ENCODE results near the gene MAPT. TPM values are rescaled to one million over a fixed set of nuclear protein-coding genes. Genes with fewer than 3 reads are reported as not detected.

The MAPT gene
- total and polyA plus RNA-seq, 2 of the 13 experiments (the other 11 are each of a cell fraction or from before 2014, with no cell fraction given) = 2.1 to 2.8 TPM

- TF ChIP-seq RELA (CRISPR knock-in tag; IDR thresholded peaks at IDR 0.05) (no peak), GFI1 (CRISPR knock-in tag; IDR thresholded peaks at IDR 0.05; ENCODE audit: borderline replicate concordance) (no peak), ZNF761 (CRISPR knock-in tag; conservative IDR thresholded peaks at IDR 0.05) (no peak), ZNF720 (CRISPR knock-in tag; IDR thresholded peaks at IDR 0.05) (no peak), MEF2D (CRISPR knock-in tag; IDR thresholded peaks at IDR 0.05) (no peak), HNRNPLL (IDR thresholded peaks at IDR 0.05; ENCODE audit: low read depth, low read length, poor library complexity, severe bottlenecking) (no peak), CCDC6 (CRISPR knock-in tag; IDR thresholded peaks at IDR 0.05) (no peak), YY1 (IDR thresholded peaks at IDR 0.05; ENCODE audit: insufficient read depth, insufficient replicate concordance, low read depth, low read length) (peak; percentile 21), BORCS8-MEF2B (CRISPR knock-in tag; IDR thresholded peaks at IDR 0.05) (no peak), KDM1A (CRISPR knock-in tag; IDR thresholded peaks at IDR 0.05) (no peak), ZSCAN21 (CRISPR knock-in tag; IDR thresholded peaks at IDR 0.05; ENCODE audit: borderline replicate concordance) (no peak), SIX1 (CRISPR knock-in tag; IDR thresholded peaks at IDR 0.05; ENCODE audit: borderline replicate concordance) (no peak), CBFB (CRISPR knock-in tag; IDR thresholded peaks at IDR 0.05) (no peak)
Measured at GRCh38 chr17:45992904-45993303, 98.5 kb downstream of the MAPT start (continued).

DNA sequence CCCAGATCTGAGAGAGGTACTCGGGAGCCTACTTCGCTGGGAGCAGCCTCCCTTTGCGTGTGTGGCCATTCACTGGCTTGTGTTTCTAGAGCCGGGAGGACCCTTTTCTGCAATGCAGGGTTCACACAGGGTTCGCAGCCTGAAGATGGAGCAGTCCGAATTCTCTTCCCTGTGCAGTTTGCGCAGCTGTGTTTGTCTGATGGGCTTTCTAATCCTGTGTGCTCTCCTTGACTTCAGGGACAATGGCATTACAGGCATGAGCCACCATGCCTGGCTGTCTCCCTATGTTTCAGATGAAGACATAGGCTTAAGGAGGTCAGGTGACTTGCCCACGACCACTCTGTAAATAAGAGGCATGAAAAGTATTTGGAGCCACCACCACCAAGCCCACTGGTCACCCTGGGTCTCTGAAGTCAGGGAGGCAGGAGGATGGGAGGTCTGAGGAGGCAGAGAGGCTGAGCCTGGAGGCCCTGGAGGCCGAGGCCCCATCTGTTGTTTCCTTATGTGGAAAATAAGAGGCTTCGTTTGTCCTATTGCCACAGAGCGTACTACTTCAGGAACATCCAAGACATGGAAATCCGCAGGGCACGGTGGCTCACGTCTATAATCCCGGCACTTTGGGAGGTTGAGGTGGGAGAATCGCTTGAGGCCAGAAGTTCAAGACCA lies 99.7 kb downstream of the MAPT start:
- ATAC-seq (no peak), FAIRE-seq (no peak), DNase-seq (ENCODE audit: low spot score) (no peak)
- Histone ChIP-seq H3K27me3 (ENCODE audit: control insufficient read depth in 1 of 2, insufficient read depth in 2 of 2, low read length in 2 of 2) (0 out of 5 replicates have a peak, but pooled peaks cover 0 to 1% of the 10 kb centered on the region in 2 experiments), H3K4me3 (replicated peaks in 1 of 3; ENCODE audit: insufficient read depth in 1 of 3, low read depth in 2 of 3, low read length in 3 of 3) (no peak overlapping the region), H3K36me3 (replicated peaks in 1 of 2; ENCODE audit: control insufficient read depth in 1 of 2, insufficient read depth in 2 of 2, low read length in 2 of 2) (no peaks in the 10 kb centered on the region), H3K4me2 (ENCODE audit: low read depth, low read length) (no peak overlapping the region), H3K4me1 (ENCODE audit: insufficient read depth, low read length) (peaks cover 30% of the 10 kb centered on the region), H3K9ac (ENCODE audit: insufficient read depth, low read depth, low read length) (no peak overlapping the region), H3K79me2 (ENCODE audit: insufficient read depth, low read length) (no peaks in the 10 kb centered on the region), H4K20me1 (ENCODE audit: insufficient read depth, low read length) (no peaks in the 10 kb centered on the region), H3K27ac (ENCODE audit: extremely low read length, insufficient read depth, low read length) (no peak overlapping the region), H2AFZ (ENCODE audit: low read length) (no peak overlapping the region), H3K9me3 (ENCODE audit: low read length) (no peaks in the 10 kb centered on the region)
- BruUV-seq (replicated peaks) = no TSS peak
- intact Hi-C loops (cut with micrococcal nuclease; ENCODE audit: unreplicated experiment) = no loop called here
- WGBS (ENCODE audit: low lambda C conversion rate) = 76% methylated on average over 16 of the region's 16 CpGs
- POLR2A ChIA-PET = no interaction called here
- CTCF ChIA-PET (ENCODE audit: low intra/inter-chr PET ratio, low total read pairs) = no interaction called here
- in situ Hi-C loops (cut with HindIII; ENCODE audit: extremely low pct_ligation_motif_present, low pct_unique_long_range_greater_than_20kb) = no loop called here
- TF ChIP-seq RNF219 (CRISPR knock-in tag; IDR thresholded peaks at IDR 0.05) (no peak), ZNF770 (CRISPR knock-in tag; IDR thresholded peaks at IDR 0.05) (peak; percentile 73; the same call in 1 of the 2 replicates)

Data from HepG2 (cell line).